ENCODE data around the gene PCDHGC5. TPM values are rescaled to one million over a fixed set of nuclear protein-coding genes. Genes with fewer than 3 reads are reported as not detected.

PCDHGC5 gene
- total RNA-seq, 1 experiment from 2014 or later: 0.25 TPM

- Mint-ChIP-seq H3K36me3 (ENCODE audit: insufficient read depth, unreplicated experiment) (no peaks in the 10 kb centered on the region), H3K9me3 (ENCODE audit: unreplicated experiment) (no peaks in the 10 kb centered on the region), H3K4me1 (ENCODE audit: low read depth, unreplicated experiment) (peaks cover 2% of the 10 kb centered on the region), H3K27me3 (ENCODE audit: insufficient read depth, unreplicated experiment) (peaks cover under 1% of the 10 kb centered on the region), H3K27ac (ENCODE audit: unreplicated experiment) (no peak overlapping the region), H3K4me3 (ENCODE audit: unreplicated experiment) (no peak overlapping the region)
- ChIA-PET POLR2A (no interaction called here), CTCF (no interaction called here)
- no peak for TF ChIP-seq CTCF (IDR thresholded peaks at IDR 0.05; ENCODE audit: insufficient read depth in 1 of 2, low read depth in 1 of 2, low read length in 1 of 2, severe bottlenecking in 1 of 2, unreplicated experiment in 1 of 2)
- H3K36me3 ChIP-seq (ENCODE audit: control insufficient read depth, insufficient read depth, low read length): no peaks in the 10 kb centered on the region
- intact Hi-C loops (cut with micrococcal nuclease; ENCODE audit: unreplicated experiment): no loop called here
- no peaks in the 10 kb centered on the region for H3K4me1 ChIP-seq
- no peak overlapping the region for H3K4me3 ChIP-seq (ENCODE audit: low read depth, low read length)
- H3K27me3 ChIP-seq (replicated peaks; ENCODE audit: control insufficient read depth, insufficient read depth, low read length): no peaks in the 10 kb centered on the region
- no TSS peak for BruUV-seq (replicated peaks)
- H3K9me3 ChIP-seq: no peaks in the 10 kb centered on the region
- DNase-seq: no peak
Measured at GRCh38 chr5:141490271-141490670, 1.4 kb downstream of the PCDHGC5 start.

- Mint-ChIP-seq H3K27ac (ENCODE audit: unreplicated experiment) (no peak overlapping the region), H3K4me1 (ENCODE audit: low read depth, unreplicated experiment) (peaks cover 7% of the 10 kb centered on the region), H3K9me3 (ENCODE audit: unreplicated experiment) (no peaks in the 10 kb centered on the region), H3K4me3 (ENCODE audit: unreplicated experiment) (no peak overlapping the region), H3K36me3 (ENCODE audit: insufficient read depth, unreplicated experiment) (peaks cover 3% of the 10 kb centered on the region), H3K27me3 (ENCODE audit: insufficient read depth, unreplicated experiment) (peaks cover 6% of the 10 kb centered on the region)
- H3K9me3 ChIP-seq: no peaks in the 10 kb centered on the region
- H3K4me3 ChIP-seq (ENCODE audit: low read depth, low read length): no peak overlapping the region
- BruUV-seq (replicated peaks): no TSS peak
- no peaks in the 10 kb centered on the region for H3K27me3 ChIP-seq (replicated peaks; ENCODE audit: control insufficient read depth, insufficient read depth, low read length)
- no peak for TF ChIP-seq CTCF (IDR thresholded peaks at IDR 0.05; ENCODE audit: insufficient read depth in 1 of 2, low read depth in 1 of 2, low read length in 1 of 2, severe bottlenecking in 1 of 2, unreplicated experiment in 1 of 2)
- ChIA-PET POLR2A (no interaction called here), CTCF (no interaction called here)
- DNase-seq: no peak
- no peaks in the 10 kb centered on the region for H3K4me1 ChIP-seq
- no peaks in the 10 kb centered on the region for H3K36me3 ChIP-seq (ENCODE audit: control insufficient read depth, insufficient read depth, low read length)
- intact Hi-C loops (cut with micrococcal nuclease; ENCODE audit: unreplicated experiment): no loop called here
Measured at GRCh38 chr5:141490771-141491170, 1.9 kb downstream of the PCDHGC5 start.

GRCh38 chr5:141491323-141492167 is 2.7 kb downstream of the PCDHGC5 start:
- no peak overlapping the region for H3K4me3 Mint-ChIP-seq (ENCODE audit: unreplicated experiment)
- H3K4me1 Mint-ChIP-seq (ENCODE audit: low read depth, unreplicated experiment): peaks cover 7% of the 10 kb centered on the region

More at GRCh38 chr5:141491323-141492167, 2.7 kb downstream of the PCDHGC5 start:
- H3K9me3 Mint-ChIP-seq (ENCODE audit: unreplicated experiment): no peaks in the 10 kb centered on the region
- CTCF ChIA-PET: no interaction called here
- POLR2A ChIA-PET: no interaction called here
- Histone ChIP-seq H3K4me3 (ENCODE audit: low read depth, low read length) (no peak overlapping the region), H3K4me1 (no peaks in the 10 kb centered on the region), H3K27me3 (replicated peaks; ENCODE audit: control insufficient read depth, insufficient read depth, low read length) (no peaks in the 10 kb centered on the region), H3K36me3 (ENCODE audit: control insufficient read depth, insufficient read depth, low read length) (no peaks in the 10 kb centered on the region), H3K9me3 (no peaks in the 10 kb centered on the region)
- no peak for DNase-seq
- intact Hi-C loops (cut with micrococcal nuclease; ENCODE audit: unreplicated experiment): no loop called here
- no peak for TF ChIP-seq CTCF (IDR thresholded peaks at IDR 0.05; ENCODE audit: insufficient read depth in 1 of 2, low read depth in 1 of 2, low read length in 1 of 2, severe bottlenecking in 1 of 2, unreplicated experiment in 1 of 2)
- peaks cover 6% of the 10 kb centered on the region for H3K36me3 Mint-ChIP-seq (ENCODE audit: insufficient read depth, unreplicated experiment)
- H3K27ac Mint-ChIP-seq (ENCODE audit: unreplicated experiment): no peak overlapping the region
- no TSS peak for BruUV-seq (replicated peaks)
- peaks cover 6% of the 10 kb centered on the region for H3K27me3 Mint-ChIP-seq (ENCODE audit: insufficient read depth, unreplicated experiment)

Data from Caco-2 (cell line).